HFF-Myc (cell line): ENCODE results near the gene SEMA6B.

Source experiments
- DNase-seq: peaks from one replicate; pipeline ENCODE4 v3.0.0-alpha.2; 2011; ENCODE audit warnings: low read depth; ENCODE audit errors: extremely low read depth
- H3K4me3 ChIP-seq: replicated peaks from 2 replicates; pipeline ENCODE4 v1.5.1; 2011; ENCODE audit warnings: low read depth, mild to moderate bottlenecking, control low read depth, low read length
- CTCF ChIP-seq: IDR thresholded peaks from 2 replicates; pipeline ENCODE4 v1.5.1; 2012; ENCODE audit warnings: mild to moderate bottlenecking, low read depth, low read length, control low read depth; ENCODE audit errors: missing control alignments

SEMA6B gene

DNA sequence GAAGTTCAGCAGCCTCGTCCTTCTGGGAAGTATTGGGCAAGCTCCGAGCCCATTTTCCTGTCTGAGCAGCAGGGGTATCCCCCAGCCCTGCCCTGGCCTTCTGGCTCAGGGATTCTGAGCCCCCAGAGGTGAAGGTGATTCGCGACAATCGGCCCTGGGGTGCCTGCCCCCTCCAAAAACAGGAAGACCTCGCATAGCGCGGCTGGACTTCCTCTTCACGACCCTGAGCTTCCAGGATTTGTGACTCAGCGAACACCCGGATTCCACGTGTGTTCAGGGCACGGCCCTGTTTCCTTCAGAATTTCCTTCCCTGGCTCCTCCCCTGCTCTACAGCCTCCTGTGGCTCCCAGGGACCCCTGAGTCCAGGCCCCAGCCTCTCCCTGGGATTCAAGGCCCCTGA is at the start of gene SEMA6B:
Gene SEMA6B (minus strand): TSS at position 116 of the 400 bp plus-strand sequence. CDS start 1,227 bp downstream, outside the sequence.
- no peak within 1 kb of the TSS for H3K4me3 ChIP-seq
- TF ChIP-seq CTCF, result no peak
- DNase-seq, result no peak

DNA sequence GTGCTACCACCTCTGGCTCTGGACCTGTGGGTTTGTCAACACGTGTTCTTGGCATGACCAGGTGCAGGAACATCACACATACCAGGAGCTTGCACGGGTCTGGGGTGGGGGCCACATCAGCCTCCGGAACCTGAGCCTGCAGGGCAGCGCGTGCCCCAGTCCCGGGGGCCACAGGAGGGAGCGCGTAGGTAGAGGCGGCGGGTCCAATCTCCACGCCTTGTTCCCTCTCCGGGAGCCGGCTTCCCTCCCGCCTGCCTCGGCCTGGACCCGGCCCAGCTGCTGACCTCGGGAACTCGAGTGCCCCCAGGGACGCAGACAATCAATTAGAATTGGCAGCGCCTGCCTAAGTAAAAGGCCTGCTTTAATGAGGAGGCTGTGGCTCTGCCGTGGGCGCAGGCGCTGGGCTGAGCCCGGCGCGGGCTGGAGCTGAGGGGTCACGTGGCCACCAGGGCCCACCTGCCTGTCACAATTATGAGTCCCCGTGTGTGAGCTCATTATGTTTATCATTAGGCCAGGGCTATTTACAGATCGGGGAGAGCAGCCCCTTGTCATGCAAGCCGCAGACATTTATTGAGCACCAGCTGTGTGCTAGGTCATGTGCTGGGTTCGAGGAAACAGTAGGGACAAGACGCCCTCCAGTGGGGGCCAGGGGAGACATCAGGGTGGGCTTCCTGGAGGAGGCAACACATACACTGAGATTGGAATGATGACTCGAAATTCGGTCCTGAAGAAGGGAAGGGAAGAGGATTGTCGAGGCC is 47.6 kb upstream of the SEMA6B start:
- TF ChIP-seq CTCF, result peak; percentile 4
- DNase-seq, result no peak
- no peak overlapping the region for H3K4me3 ChIP-seq

GRCh38 chr19:4606181-4606580 is 46.7 kb upstream of the SEMA6B start:
- no peak for TF ChIP-seq CTCF
- no peak for DNase-seq
- H3K4me3 ChIP-seq, result no peak overlapping the region

- no peak for TF ChIP-seq CTCF
- no peak overlapping the region for H3K4me3 ChIP-seq
Observed at GRCh38 chr19:4604912-4605311, 45.4 kb upstream of the SEMA6B start.

GRCh38 chr19:4602915-4603314 is 43.4 kb upstream of the SEMA6B start:
- TF ChIP-seq CTCF, result no peak
- no peak overlapping the region for H3K4me3 ChIP-seq
- no peak for DNase-seq

More at GRCh38 chr19:4604912-4605311, 45.4 kb upstream of the SEMA6B start:
- no peak for DNase-seq

- no peak overlapping the region for H3K4me3 ChIP-seq
- no peak for DNase-seq
- TF ChIP-seq CTCF, result no peak
Observed at GRCh38 chr19:4602173-4602788, 42.8 kb upstream of the SEMA6B start.
